Measurements from ENCODE around the gene ZNF462. TPM values are rescaled to one million over a fixed set of nuclear protein-coding genes. Genes with fewer than 3 reads are reported as not detected.
A peak's percentile ranks its signal among the peaks of the same experiment; 100 is the strongest.
"Not testable (repeated sequence)": the region's sequence is repeated elsewhere in the genome, so short reads cannot be mapped to it uniquely, and the experiment has no call there.

Gene ZNF462
- total RNA-seq, 1 donor from 2014 or later = 2.2 TPM

- ATAC-seq (no peak), DNase-seq (ENCODE audit: low spot score) (no peak)
Measured at GRCh38 chr9:106960258-106960657, 97.3 kb downstream of the ZNF462 start.

- no peak for ATAC-seq
- no peak for DNase-seq (ENCODE audit: low spot score)
Measured at GRCh38 chr9:106961623-106962022, 98.7 kb downstream of the ZNF462 start.

- no peak for ATAC-seq
Measured at GRCh38 chr9:106962122-106962521, 99.2 kb downstream of the ZNF462 start.

GRCh38 chr9:106962615-106963363 lies 99.8 kb downstream of the ZNF462 start:
- no peak for DNase-seq (ENCODE audit: low spot score)
- ATAC-seq = peak; percentile 67

More at GRCh38 chr9:106962122-106962521, 99.2 kb downstream of the ZNF462 start:
- no peak for DNase-seq (ENCODE audit: low spot score)

- no peak for DNase-seq (ENCODE audit: low spot score)
Measured at GRCh38 chr9:106963684-106964083, 100.7 kb downstream of the ZNF462 start.

GRCh38 chr9:106964329-106964728 lies 101.4 kb downstream of the ZNF462 start:
- DNase-seq (ENCODE audit: low spot score) = no peak
- no peak for ATAC-seq

More at GRCh38 chr9:106963684-106964083, 100.7 kb downstream of the ZNF462 start:
- no peak for ATAC-seq

GRCh38 chr9:106964822-106965525 lies 102.0 kb downstream of the ZNF462 start:
- no peak for DNase-seq (ENCODE audit: low spot score)
- ATAC-seq = no peak

- ATAC-seq = no peak
- no peak for DNase-seq (ENCODE audit: low spot score)
Measured at GRCh38 chr9:106966481-106966880, 103.5 kb downstream of the ZNF462 start.

GRCh38 chr9:106969696-106970095 lies 106.7 kb downstream of the ZNF462 start:
- ATAC-seq = no peak

GRCh38 chr9:106970219-106970975 lies 107.4 kb downstream of the ZNF462 start:
- DNase-seq (ENCODE audit: low spot score) = no peak

More at GRCh38 chr9:106969696-106970095, 106.7 kb downstream of the ZNF462 start:
- DNase-seq (ENCODE audit: low spot score) = no peak

GRCh38 chr9:106970976-106971457 lies 108.1 kb downstream of the ZNF462 start:
- ATAC-seq (no peak), DNase-seq (ENCODE audit: low spot score) (no peak)

More at GRCh38 chr9:106970219-106970975, 107.4 kb downstream of the ZNF462 start:
- no peak for ATAC-seq

- ATAC-seq (no peak), DNase-seq (ENCODE audit: low spot score) (no peak)
Measured at GRCh38 chr9:106972082-106972481, 109.1 kb downstream of the ZNF462 start.

- DNase-seq (ENCODE audit: low spot score) (no peak), ATAC-seq (no peak)
Measured at GRCh38 chr9:106974341-106974740, 111.4 kb downstream of the ZNF462 start.

- no peak for DNase-seq (ENCODE audit: low spot score)
- ATAC-seq = no peak
Measured at GRCh38 chr9:106976772-106977171, 113.8 kb downstream of the ZNF462 start.

GRCh38 chr9:106980551-106981101 lies 117.7 kb downstream of the ZNF462 start:
- DNase-seq (ENCODE audit: low spot score) (no peak), ATAC-seq (no peak)

GRCh38 chr9:106981396-106982287 lies 118.7 kb downstream of the ZNF462 start:
- DNase-seq (ENCODE audit: low spot score) = no peak
- ATAC-seq = no peak

- ATAC-seq = no peak
Measured at GRCh38 chr9:106982636-106983035, 119.7 kb downstream of the ZNF462 start.

GRCh38 chr9:106983346-106983745 lies 120.4 kb downstream of the ZNF462 start:
- DNase-seq (ENCODE audit: low spot score) = no peak
- no peak for ATAC-seq

More at GRCh38 chr9:106982636-106983035, 119.7 kb downstream of the ZNF462 start:
- no peak for DNase-seq (ENCODE audit: low spot score)

GRCh38 chr9:106989904-106990303 lies 126.9 kb downstream of the ZNF462 start:
- not testable (repeated sequence) for ATAC-seq; DNase-seq (ENCODE audit: low spot score)

- DNase-seq (ENCODE audit: low spot score) = no peak
- ATAC-seq = no peak
Measured at GRCh38 chr9:106992186-106992585, 129.2 kb downstream of the ZNF462 start.

Data from left lobe of liver (tissue), 2 donors.